H1 (cell line): ENCODE results near the gene UTP3. TPM values are rescaled to one million over a fixed set of nuclear protein-coding genes. Genes with fewer than 3 reads are reported as not detected.

ENCODE experiments used
- CTCF ChIA-PET: fragments of 300-600 bp; sonication (Branson Sonifier 250); formaldehyde crosslinking; loops from one replicate; lab custom pipeline; 2021; ENCODE audit not compliant: partially characterized antibody; lab: Charles Lee
- POLR2A ChIA-PET: fragments of 300-600 bp; sonication (Branson Sonifier 250); formaldehyde crosslinking; loops from one replicate; lab custom pipeline; 2021; ENCODE audit warnings: inconsistent platforms; ENCODE audit not compliant: partially characterized antibody; lab: Charles Lee
- DNase-seq, 2 experiments: peaks; one replicate each; pipeline versions ENCODE4 v3.0.0 to v3.0.0-alpha.2; 2010 to 2022; ENCODE audit warnings: low spot score in 2 of 2, low read depth in 1 of 2, mixed read lengths in 1 of 2
- FAIRE-seq: peaks from 2 replicates; lab custom pipeline; 2011; peaks lifted over from hg19 to GRCh38; lab: Jason Lieb, UNC
- H2AFZ ChIP-seq: 2 replicates; pipeline ENCODE4 v1.8.1; 2012; ENCODE audit warnings: low read length, inconsistent platforms
- H2AK5ac ChIP-seq: 2 replicates; pipeline ENCODE4 v1.6.1; 2013; ENCODE audit warnings: low read depth, low read length
- H2BK120ac ChIP-seq: replicated peaks from 2 replicates; pipeline ENCODE3; 2013; ENCODE audit warnings: low read depth, low read length, inconsistent platforms
- H2BK12ac ChIP-seq: 2 replicates; pipeline ENCODE4 v1.6.1; 2013; ENCODE audit warnings: low read depth, low read length
- H2BK15ac ChIP-seq: 2 replicates; pipeline ENCODE4 v1.6.1; 2013; ENCODE audit warnings: low read length
- H2BK20ac ChIP-seq: 2 replicates; pipeline ENCODE4 v1.6.1; 2013; ENCODE audit warnings: low read length
- H2BK5ac ChIP-seq: 2 replicates; pipeline ENCODE4 v1.6.1; 2013; ENCODE audit warnings: low read depth, low read length
- H3K14ac ChIP-seq: 2 replicates; pipeline ENCODE4 v1.6.1; 2013; ENCODE audit warnings: inconsistent platforms; ENCODE audit not compliant: insufficient read length
- H3K18ac ChIP-seq: 2 replicates; pipeline ENCODE4 v1.6.1; 2013; ENCODE audit warnings: low read length; ENCODE audit errors: extremely low read depth
- H3K23ac ChIP-seq: 2 replicates; pipeline ENCODE4 v1.6.1; 2013; ENCODE audit warnings: inconsistent platforms; ENCODE audit not compliant: insufficient read length
- H3K23me2 ChIP-seq: 2 replicates; pipeline ENCODE4 v1.6.1; 2013; ENCODE audit warnings: low read depth, low read length
- H3K27ac ChIP-seq: 2 replicates; pipeline ENCODE4 v1.6.1; 2011; ENCODE audit warnings: low read depth, low read length, inconsistent platforms
- H3K27me3 ChIP-seq, 4 experiments: replicated peaks in 1 of 4; 1 replicate in 1 of 4; 2 replicates in 3 of 4; pipeline versions ENCODE4 v1.6.1 to v1.8.1; 2011 to 2013; ENCODE audit warnings: low read length in 3 of 4, mild to moderate bottlenecking in 3 of 4, inconsistent platforms in 2 of 4, mixed read lengths in 2 of 4, moderate library complexity in 1 of 4; ENCODE audit not compliant: control insufficient read depth in 3 of 4, insufficient read depth in 3 of 4; ENCODE audit errors: extremely low read depth in 1 of 4
- H3K36me3 ChIP-seq, 4 experiments: 2 replicates each; pipeline versions ENCODE4 v1.6.1 to v1.8.1; 2011 to 2013; ENCODE audit warnings: mild to moderate bottlenecking in 4 of 4, low read length in 3 of 4, moderate library complexity in 2 of 4, control low read depth in 1 of 4, inconsistent platforms in 1 of 4; ENCODE audit not compliant: insufficient read depth in 4 of 4, control insufficient read depth in 2 of 4
- H3K4ac ChIP-seq: replicated peaks from 2 replicates; pipeline ENCODE3; 2013; ENCODE audit warnings: low read length, low read depth, mixed read lengths, inconsistent platforms; ENCODE audit not compliant: insufficient read length
- H3K4me1 ChIP-seq, 4 experiments: replicated peaks in 1 of 4; 1 replicate in 1 of 4; 2 replicates in 3 of 4; pipeline versions ENCODE4 v1.6.1 to v1.8.1; 2011 to 2013; ENCODE audit warnings: low read length in 3 of 4, inconsistent platforms in 2 of 4, mixed read lengths in 1 of 4; ENCODE audit not compliant: insufficient read depth in 4 of 4, control insufficient read depth in 3 of 4
- H3K4me2 ChIP-seq, 2 experiments: 2 replicates each; pipeline versions ENCODE4 v1.6.1 to v1.8.1; 2011 to 2013; ENCODE audit warnings: low read depth in 2 of 2, low read length in 2 of 2, control low read depth in 1 of 2, inconsistent platforms in 1 of 2, mild to moderate bottlenecking in 1 of 2; ENCODE audit not compliant: insufficient read depth in 1 of 2
- H3K4me3 ChIP-seq, 4 experiments: fragments of 200-600, 300-600 bp in 1 of 4; sonication (generic), shearing (Covaris generic), sonication (Bioruptor Twin) in 1 of 4; 2 replicates each; pipeline versions ENCODE4 v1.5.1 to v1.8.1; 2011 to 2016; ENCODE audit warnings: low read length in 4 of 4, low read depth in 3 of 4, control low read depth in 2 of 4, inconsistent platforms in 2 of 4, mild to moderate bottlenecking in 2 of 4, mixed read lengths in 1 of 4, moderate library complexity in 1 of 4; ENCODE audit not compliant: insufficient read depth in 2 of 4; ENCODE audit errors: extremely low read depth in 1 of 4
- H3K56ac ChIP-seq: replicated peaks from 2 replicates; pipeline ENCODE3; 2013; ENCODE audit warnings: low read depth, mild to moderate bottlenecking, mixed read lengths, low read length, inconsistent platforms; ENCODE audit not compliant: insufficient read length
- H3K79me1 ChIP-seq: 2 replicates; pipeline ENCODE4 v1.6.1; 2013; ENCODE audit warnings: low read depth, low read length, control low read depth
- H3K79me2 ChIP-seq, 2 experiments: 2 replicates each; pipeline versions ENCODE4 v1.6.1 to v1.8.1; 2012 to 2013; ENCODE audit warnings: low read length in 2 of 2, mild to moderate bottlenecking in 2 of 2, inconsistent platforms in 1 of 2; ENCODE audit not compliant: insufficient read depth in 2 of 2, control insufficient read depth in 1 of 2
- H3K9ac ChIP-seq, 4 experiments: replicated peaks in 1 of 4; 1 replicate in 1 of 4; 2 replicates in 3 of 4; pipeline versions ENCODE4 v1.6.1 to v1.8.1; 2011 to 2013; ENCODE audit warnings: low read depth in 3 of 4, low read length in 3 of 4, control low read depth in 2 of 4, mild to moderate bottlenecking in 2 of 4, moderate library complexity in 2 of 4, inconsistent platforms in 1 of 4; ENCODE audit errors: extremely low read depth in 1 of 4
- H3K9me3 ChIP-seq, 2 experiments: 2 replicates each; pipeline versions ENCODE4 v1.6.1 to v1.8.1; 2012 to 2013; ENCODE audit warnings: mild to moderate bottlenecking in 2 of 2, moderate library complexity in 2 of 2, control low read depth in 1 of 2, inconsistent platforms in 1 of 2, low read depth in 1 of 2, low read length in 1 of 2, mixed read lengths in 1 of 2; ENCODE audit not compliant: insufficient read depth in 2 of 2
- H4K20me1 ChIP-seq, 2 experiments: replicated peaks in 1 of 2; 2 replicates each; pipeline versions ENCODE3 to v1.8.1; 2011 to 2013; ENCODE audit warnings: inconsistent platforms in 2 of 2, low read length in 2 of 2, mild to moderate bottlenecking in 1 of 2; ENCODE audit not compliant: insufficient read depth in 2 of 2, control insufficient read depth in 1 of 2
- H4K5ac ChIP-seq: 2 replicates; pipeline ENCODE4 v1.6.1; 2013; ENCODE audit warnings: low read length, low read depth, mixed read lengths, inconsistent platforms; ENCODE audit not compliant: insufficient read length
- H4K8ac ChIP-seq: 2 replicates; pipeline ENCODE4 v1.8.0; 2013; ENCODE audit warnings: mild to moderate bottlenecking, moderate library complexity, low read length, inconsistent platforms; ENCODE audit not compliant: insufficient read depth; ENCODE audit errors: extremely low read depth
- H4K91ac ChIP-seq: replicated peaks from 2 replicates; pipeline ENCODE3; 2013; ENCODE audit warnings: low read length, mixed read lengths, inconsistent platforms; ENCODE audit not compliant: insufficient read length
- polyA plus RNA-seq, 7 experiments: library from polyadenylated mRNA; depleted of rRNA in 3 of 7; stranded (reverse) in 5 of 7; unstranded in 2 of 7; fragments of >200 nt in 5 of 7; fragments of 200-250 nt in 2 of 7; gene quantifications; 1 replicate in 5 of 7; 2 replicates in 1 of 7; 4 replicates in 1 of 7; pipeline versions ENCODE4 v1.2.1 to v1.2.3, GENCODE V29; 2011 to 2013; ENCODE audit warnings: missing spikeins in 2 of 7, mixed read lengths in 2 of 7
- total RNA-seq: library from RNA; stranded (reverse); fragmentation: NEBNext Ultra II Directional; extraction: Animal tissue kit (Norgen Biotek cat#: 25700); gene quantifications from 2 replicates; pipeline ENCODE4 v1.2.1, GENCODE V29; 2021
- TF ChIP-seq, protein P1 (sequence below): fragments of 300-600 bp; sonication (generic); IDR thresholded peaks from 2 replicates; pipeline ENCODE4 v1.7.1; 2012; ENCODE audit warnings: low read length, moderate library complexity, mild to moderate bottlenecking, inconsistent platforms; ENCODE audit not compliant: insufficient replicate concordance

UTP3 gene
- total and polyA plus RNA-seq, 2 of the 8 experiments (the other 6 are each of a cell fraction or from before 2014, with no cell fraction given): 11.2 to 51.3 TPM

DNA sequence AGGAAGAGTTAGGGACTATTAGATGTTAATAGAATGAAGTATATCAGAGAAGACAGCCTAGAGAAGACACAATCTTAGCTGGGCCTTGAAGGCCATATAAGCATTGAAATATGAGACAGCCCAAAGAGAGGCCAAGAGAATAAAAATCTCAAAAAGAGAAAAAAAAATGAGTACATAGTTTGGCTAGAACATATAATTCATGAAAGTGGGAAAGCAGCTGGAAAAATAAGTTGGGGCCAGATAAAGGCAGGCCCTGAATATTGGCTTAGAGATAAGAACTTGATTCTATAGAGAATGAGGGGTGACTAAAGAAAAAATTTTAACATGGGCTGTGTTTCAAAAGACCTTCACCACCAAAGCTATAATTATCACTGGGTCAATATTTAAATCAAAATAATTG, 7.4 kb upstream of the UTP3 start:
- no peak for FAIRE-seq
- no peaks in the 10 kb centered on the region for H3K27me3 ChIP-seq
- H3K14ac ChIP-seq: no peak overlapping the region
- H2BK15ac ChIP-seq: no peak overlapping the region
- no peak overlapping the region for H3K4me2 ChIP-seq
- no peak overlapping the region for H3K27ac ChIP-seq
- H3K18ac ChIP-seq: no peak overlapping the region
- no peaks in the 10 kb centered on the region for H3K9me3 ChIP-seq
- H4K8ac ChIP-seq: no peak overlapping the region
- no peak for DNase-seq
- H3K79me2 ChIP-seq: no peaks in the 10 kb centered on the region
- CTCF ChIA-PET: interaction anchor here (0.9 to 1.9 kb wide), 2 partner anchors 8 to 17 kb away, joined by 3 to 5 read pairs; partner anchors contain the start of gene UTP3
- H4K91ac ChIP-seq: no peak overlapping the region
- no peaks in the 10 kb centered on the region for H3K79me1 ChIP-seq
- H2AK5ac ChIP-seq: no peak overlapping the region
- H2BK12ac ChIP-seq: no peak overlapping the region
- no peaks in the 10 kb centered on the region for H3K36me3 ChIP-seq
- H2AFZ ChIP-seq: no peak overlapping the region
- no peaks in the 10 kb centered on the region for H3K23me2 ChIP-seq
- H4K20me1 ChIP-seq: no peaks in the 10 kb centered on the region
- H3K4me1 ChIP-seq: no peaks in the 10 kb centered on the region
- no peak overlapping the region for H2BK20ac ChIP-seq
- no peak overlapping the region for H3K23ac ChIP-seq
- H3K9ac ChIP-seq: no peak overlapping the region
- no peak overlapping the region for H3K4ac ChIP-seq
- H3K56ac ChIP-seq: no peak overlapping the region
- H2BK120ac ChIP-seq: no peak overlapping the region
- no peak overlapping the region for H2BK5ac ChIP-seq
- no peak overlapping the region for H4K5ac ChIP-seq
- POLR2A ChIA-PET: no interaction called here
- no peak overlapping the region for H3K4me3 ChIP-seq
- TF ChIP-seq, protein P1, sequence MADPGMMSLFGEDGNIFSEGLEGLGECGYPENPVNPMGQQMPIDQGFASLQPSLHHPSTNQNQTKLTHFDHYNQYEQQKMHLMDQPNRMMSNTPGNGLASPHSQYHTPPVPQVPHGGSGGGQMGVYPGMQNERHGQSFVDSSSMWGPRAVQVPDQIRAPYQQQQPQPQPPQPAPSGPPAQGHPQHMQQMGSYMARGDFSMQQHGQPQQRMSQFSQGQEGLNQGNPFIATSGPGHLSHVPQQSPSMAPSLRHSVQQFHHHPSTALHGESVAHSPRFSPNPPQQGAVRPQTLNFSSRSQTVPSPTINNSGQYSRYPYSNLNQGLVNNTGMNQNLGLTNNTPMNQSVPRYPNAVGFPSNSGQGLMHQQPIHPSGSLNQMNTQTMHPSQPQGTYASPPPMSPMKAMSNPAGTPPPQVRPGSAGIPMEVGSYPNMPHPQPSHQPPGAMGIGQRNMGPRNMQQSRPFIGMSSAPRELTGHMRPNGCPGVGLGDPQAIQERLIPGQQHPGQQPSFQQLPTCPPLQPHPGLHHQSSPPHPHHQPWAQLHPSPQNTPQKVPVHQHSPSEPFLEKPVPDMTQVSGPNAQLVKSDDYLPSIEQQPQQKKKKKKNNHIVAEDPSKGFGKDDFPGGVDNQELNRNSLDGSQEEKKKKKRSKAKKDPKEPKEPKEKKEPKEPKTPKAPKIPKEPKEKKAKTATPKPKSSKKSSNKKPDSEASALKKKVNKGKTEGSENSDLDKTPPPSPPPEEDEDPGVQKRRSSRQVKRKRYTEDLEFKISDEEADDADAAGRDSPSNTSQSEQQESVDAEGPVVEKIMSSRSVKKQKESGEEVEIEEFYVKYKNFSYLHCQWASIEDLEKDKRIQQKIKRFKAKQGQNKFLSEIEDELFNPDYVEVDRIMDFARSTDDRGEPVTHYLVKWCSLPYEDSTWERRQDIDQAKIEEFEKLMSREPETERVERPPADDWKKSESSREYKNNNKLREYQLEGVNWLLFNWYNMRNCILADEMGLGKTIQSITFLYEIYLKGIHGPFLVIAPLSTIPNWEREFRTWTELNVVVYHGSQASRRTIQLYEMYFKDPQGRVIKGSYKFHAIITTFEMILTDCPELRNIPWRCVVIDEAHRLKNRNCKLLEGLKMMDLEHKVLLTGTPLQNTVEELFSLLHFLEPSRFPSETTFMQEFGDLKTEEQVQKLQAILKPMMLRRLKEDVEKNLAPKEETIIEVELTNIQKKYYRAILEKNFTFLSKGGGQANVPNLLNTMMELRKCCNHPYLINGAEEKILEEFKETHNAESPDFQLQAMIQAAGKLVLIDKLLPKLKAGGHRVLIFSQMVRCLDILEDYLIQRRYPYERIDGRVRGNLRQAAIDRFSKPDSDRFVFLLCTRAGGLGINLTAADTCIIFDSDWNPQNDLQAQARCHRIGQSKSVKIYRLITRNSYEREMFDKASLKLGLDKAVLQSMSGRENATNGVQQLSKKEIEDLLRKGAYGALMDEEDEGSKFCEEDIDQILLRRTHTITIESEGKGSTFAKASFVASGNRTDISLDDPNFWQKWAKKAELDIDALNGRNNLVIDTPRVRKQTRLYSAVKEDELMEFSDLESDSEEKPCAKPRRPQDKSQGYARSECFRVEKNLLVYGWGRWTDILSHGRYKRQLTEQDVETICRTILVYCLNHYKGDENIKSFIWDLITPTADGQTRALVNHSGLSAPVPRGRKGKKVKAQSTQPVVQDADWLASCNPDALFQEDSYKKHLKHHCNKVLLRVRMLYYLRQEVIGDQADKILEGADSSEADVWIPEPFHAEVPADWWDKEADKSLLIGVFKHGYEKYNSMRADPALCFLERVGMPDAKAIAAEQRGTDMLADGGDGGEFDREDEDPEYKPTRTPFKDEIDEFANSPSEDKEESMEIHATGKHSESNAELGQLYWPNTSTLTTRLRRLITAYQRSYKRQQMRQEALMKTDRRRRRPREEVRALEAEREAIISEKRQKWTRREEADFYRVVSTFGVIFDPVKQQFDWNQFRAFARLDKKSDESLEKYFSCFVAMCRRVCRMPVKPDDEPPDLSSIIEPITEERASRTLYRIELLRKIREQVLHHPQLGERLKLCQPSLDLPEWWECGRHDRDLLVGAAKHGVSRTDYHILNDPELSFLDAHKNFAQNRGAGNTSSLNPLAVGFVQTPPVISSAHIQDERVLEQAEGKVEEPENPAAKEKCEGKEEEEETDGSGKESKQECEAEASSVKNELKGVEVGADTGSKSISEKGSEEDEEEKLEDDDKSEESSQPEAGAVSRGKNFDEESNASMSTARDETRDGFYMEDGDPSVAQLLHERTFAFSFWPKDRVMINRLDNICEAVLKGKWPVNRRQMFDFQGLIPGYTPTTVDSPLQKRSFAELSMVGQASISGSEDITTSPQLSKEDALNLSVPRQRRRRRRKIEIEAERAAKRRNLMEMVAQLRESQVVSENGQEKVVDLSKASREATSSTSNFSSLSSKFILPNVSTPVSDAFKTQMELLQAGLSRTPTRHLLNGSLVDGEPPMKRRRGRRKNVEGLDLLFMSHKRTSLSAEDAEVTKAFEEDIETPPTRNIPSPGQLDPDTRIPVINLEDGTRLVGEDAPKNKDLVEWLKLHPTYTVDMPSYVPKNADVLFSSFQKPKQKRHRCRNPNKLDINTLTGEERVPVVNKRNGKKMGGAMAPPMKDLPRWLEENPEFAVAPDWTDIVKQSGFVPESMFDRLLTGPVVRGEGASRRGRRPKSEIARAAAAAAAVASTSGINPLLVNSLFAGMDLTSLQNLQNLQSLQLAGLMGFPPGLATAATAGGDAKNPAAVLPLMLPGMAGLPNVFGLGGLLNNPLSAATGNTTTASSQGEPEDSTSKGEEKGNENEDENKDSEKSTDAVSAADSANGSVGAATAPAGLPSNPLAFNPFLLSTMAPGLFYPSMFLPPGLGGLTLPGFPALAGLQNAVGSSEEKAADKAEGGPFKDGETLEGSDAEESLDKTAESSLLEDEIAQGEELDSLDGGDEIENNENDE: no peak
